ENCODE data around the gene SCUBE1. TPM values are rescaled to one million over a fixed set of nuclear protein-coding genes. Genes with fewer than 3 reads are reported as not detected.

SCUBE1 gene
- total and polyA plus RNA-seq, 2 of the 8 experiments (the other 6 are each of a cell fraction or from before 2014, with no cell fraction given), result 2.3 to 4.9 TPM

DNA sequence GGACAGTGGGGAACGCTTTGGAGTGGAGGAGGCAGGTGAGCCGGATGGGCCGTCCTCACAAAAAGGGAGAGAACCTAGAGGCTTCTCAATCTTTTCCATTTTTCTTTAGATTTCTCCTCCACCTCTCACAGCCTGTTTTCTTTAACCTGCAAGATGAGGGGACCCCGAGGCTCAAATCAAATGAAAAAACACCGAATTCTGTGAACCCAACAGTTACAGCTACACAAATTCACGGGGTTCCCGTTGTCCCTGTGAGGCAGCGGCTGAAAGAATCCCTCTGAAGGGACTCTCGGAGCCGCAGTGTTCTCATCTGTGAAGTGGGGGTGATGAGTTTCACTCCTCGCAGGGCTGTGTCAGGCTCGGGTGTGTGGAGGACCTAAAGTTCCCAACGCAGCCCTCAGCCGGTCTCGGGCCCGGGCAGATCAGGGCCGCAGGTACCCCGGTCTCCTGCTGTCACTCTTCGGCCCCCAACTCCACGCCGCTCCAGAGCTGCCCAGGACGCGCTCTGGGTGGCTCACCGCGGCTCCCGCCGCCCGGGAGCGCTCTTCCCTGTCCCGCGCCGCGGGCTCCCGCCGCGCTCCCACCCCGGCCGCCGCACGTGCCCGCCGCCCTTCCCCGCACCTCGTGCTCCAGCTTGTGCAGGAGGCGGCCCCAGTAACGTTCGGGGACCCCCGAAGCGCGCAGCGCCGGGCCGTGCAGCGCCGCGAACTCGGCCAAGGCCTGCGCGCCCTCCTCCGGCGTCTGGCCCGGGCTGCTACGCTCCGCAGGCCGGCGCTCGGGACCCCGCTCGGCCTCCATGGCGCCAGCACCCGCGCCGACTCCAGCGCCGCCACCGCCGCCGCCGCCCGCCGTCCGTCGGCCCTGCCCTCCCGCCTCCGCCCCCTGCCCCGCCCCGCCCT lies 156.7 kb downstream of the SCUBE1 start, which contains the start of gene TTLL12 (continued):
- TF ChIP-seq NRF1 (IDR thresholded peaks at IDR 0.05; ENCODE audit: low read depth, low read length), result no peak
- TF ChIP-seq JUND (IDR thresholded peaks at IDR 0.05; ENCODE audit: low read length), result no peak
- TF ChIP-seq SP1 (IDR thresholded peaks at IDR 0.05; ENCODE audit: low read depth, low read length), result no peak
- peak in 1 of 2 experiments; percentile 39; a peak in 1 of 4 replicates for TF ChIP-seq SIN3A (conservative IDR thresholded peaks at IDR 0.05 in 1 of 2, IDR thresholded peaks at IDR 0.05 in 1 of 2; ENCODE audit: low read depth in 1 of 2, low read length in 2 of 2)
- TF ChIP-seq, protein P1, sequence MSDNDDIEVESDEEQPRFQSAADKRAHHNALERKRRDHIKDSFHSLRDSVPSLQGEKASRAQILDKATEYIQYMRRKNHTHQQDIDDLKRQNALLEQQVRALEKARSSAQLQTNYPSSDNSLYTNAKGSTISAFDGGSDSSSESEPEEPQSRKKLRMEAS (IDR thresholded peaks at IDR 0.05), result peak; percentile 93
- TF ChIP-seq, protein P2, sequence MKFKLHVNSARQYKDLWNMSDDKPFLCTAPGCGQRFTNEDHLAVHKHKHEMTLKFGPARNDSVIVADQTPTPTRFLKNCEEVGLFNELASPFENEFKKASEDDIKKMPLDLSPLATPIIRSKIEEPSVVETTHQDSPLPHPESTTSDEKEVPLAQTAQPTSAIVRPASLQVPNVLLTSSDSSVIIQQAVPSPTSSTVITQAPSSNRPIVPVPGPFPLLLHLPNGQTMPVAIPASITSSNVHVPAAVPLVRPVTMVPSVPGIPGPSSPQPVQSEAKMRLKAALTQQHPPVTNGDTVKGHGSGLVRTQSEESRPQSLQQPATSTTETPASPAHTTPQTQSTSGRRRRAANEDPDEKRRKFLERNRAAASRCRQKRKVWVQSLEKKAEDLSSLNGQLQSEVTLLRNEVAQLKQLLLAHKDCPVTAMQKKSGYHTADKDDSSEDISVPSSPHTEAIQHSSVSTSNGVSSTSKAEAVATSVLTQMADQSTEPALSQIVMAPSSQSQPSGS (IDR thresholded peaks at IDR 0.05; ENCODE audit: low read length), result no peak
- TF ChIP-seq MAFK (IDR thresholded peaks at IDR 0.05; ENCODE audit: low read depth, low read length), result no peak
- TF ChIP-seq, protein P3, sequence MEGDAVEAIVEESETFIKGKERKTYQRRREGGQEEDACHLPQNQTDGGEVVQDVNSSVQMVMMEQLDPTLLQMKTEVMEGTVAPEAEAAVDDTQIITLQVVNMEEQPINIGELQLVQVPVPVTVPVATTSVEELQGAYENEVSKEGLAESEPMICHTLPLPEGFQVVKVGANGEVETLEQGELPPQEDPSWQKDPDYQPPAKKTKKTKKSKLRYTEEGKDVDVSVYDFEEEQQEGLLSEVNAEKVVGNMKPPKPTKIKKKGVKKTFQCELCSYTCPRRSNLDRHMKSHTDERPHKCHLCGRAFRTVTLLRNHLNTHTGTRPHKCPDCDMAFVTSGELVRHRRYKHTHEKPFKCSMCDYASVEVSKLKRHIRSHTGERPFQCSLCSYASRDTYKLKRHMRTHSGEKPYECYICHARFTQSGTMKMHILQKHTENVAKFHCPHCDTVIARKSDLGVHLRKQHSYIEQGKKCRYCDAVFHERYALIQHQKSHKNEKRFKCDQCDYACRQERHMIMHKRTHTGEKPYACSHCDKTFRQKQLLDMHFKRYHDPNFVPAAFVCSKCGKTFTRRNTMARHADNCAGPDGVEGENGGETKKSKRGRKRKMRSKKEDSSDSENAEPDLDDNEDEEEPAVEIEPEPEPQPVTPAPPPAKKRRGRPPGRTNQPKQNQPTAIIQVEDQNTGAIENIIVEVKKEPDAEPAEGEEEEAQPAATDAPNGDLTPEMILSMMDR (IDR thresholded peaks at IDR 0.05; ENCODE audit: control extremely low read depth in 1 of 3, insufficient read depth in 1 of 3, low read depth in 1 of 3, low read length in 3 of 3), result no peak
- TF ChIP-seq TBP (IDR thresholded peaks at IDR 0.05; ENCODE audit: low read depth, low read length), result no peak
- TF ChIP-seq SIX5 (IDR thresholded peaks at IDR 0.05; ENCODE audit: low read depth, low read length), result no peak
- TF ChIP-seq SP4 (IDR thresholded peaks at IDR 0.05; ENCODE audit: low read length), result no peak
- TF ChIP-seq SP2 (IDR thresholded peaks at IDR 0.05; ENCODE audit: low read length), result no peak
- no peak for TF ChIP-seq POLR2AphosphoS5 (IDR thresholded peaks at IDR 0.05; ENCODE audit: low read depth, low read length)
- TF ChIP-seq CHD2 (IDR thresholded peaks at IDR 0.05; ENCODE audit: low read length), result no peak
- TF ChIP-seq YY1 (IDR thresholded peaks at IDR 0.05; ENCODE audit: low read depth, low read length), result no peak
- peak; percentile 42 for TF ChIP-seq TAF1 (IDR thresholded peaks at IDR 0.05; ENCODE audit: low read depth, low read length)
- no peak for TF ChIP-seq TCF12 (IDR thresholded peaks at IDR 0.05; ENCODE audit: low read depth, low read length)
- TF ChIP-seq JUN (IDR thresholded peaks at IDR 0.05; ENCODE audit: low read depth, low read length), result no peak
- TF ChIP-seq RNF2 (IDR thresholded peaks at IDR 0.05; ENCODE audit: borderline replicate concordance, low read depth, low read length, missing control alignments, poor library complexity, severe bottlenecking), result no peak
- TF ChIP-seq KDM5A (IDR thresholded peaks at IDR 0.05; ENCODE audit: low read length), result no peak
